Type B pancreatic cell (in vitro differentiated cells): Measurements from ENCODE around the gene ARHGEF28. TPM values are rescaled to one million over a fixed set of nuclear protein-coding genes. Genes with fewer than 3 reads are reported as not detected.

ENCODE experiments used
- DNase-seq: peaks from one replicate; pipeline ENCODE4 v3.0.0; 2021; ENCODE audit warnings: mixed read lengths; ENCODE audit not compliant: unreplicated experiment; ENCODE audit errors: extremely low spot score
- H3K27ac Mint-ChIP-seq: 2 replicates; pipeline ENCODE4 v1.8.0; 2021; ENCODE audit warnings: mild to moderate bottlenecking, mixed read lengths
- H3K27me3 Mint-ChIP-seq: 2 replicates; pipeline ENCODE4 v1.8.0; 2021; ENCODE audit warnings: mixed read lengths
- H3K36me3 Mint-ChIP-seq: 2 replicates; pipeline ENCODE4 v1.8.0; 2021; ENCODE audit warnings: mixed read lengths
- H3K4me1 Mint-ChIP-seq: one replicate; pipeline ENCODE4 v1.8.0; 2021; ENCODE audit warnings: mixed read lengths; ENCODE audit not compliant: unreplicated experiment
- H3K4me3 Mint-ChIP-seq: 2 replicates; pipeline ENCODE4 v1.8.0; 2021; ENCODE audit warnings: mild to moderate bottlenecking, mixed read lengths
- H3K9me3 Mint-ChIP-seq: 2 replicates; pipeline ENCODE4 v1.8.0; 2021; ENCODE audit warnings: mixed read lengths
- long read RNA-seq: library from polyadenylated mRNA; unstranded; transcript quantifications from one replicate; pipeline ENCODE4 v2.0.0, GENCODE V29; 2020
- total RNA-seq: library from RNA; stranded (reverse); gene quantifications from 2 replicates; pipeline ENCODE4 v1.2.1, GENCODE V29; 2021; ENCODE audit warnings: low replicate concordance
- TF ChIP-seq, protein P1 (sequence below): fragments of 200-600 bp; sonication (generic); conservative IDR thresholded peaks from 2 replicates; pipeline ENCODE4 v1.5.0; 2021; ENCODE audit warnings: antibody characterized with exemption, mild to moderate bottlenecking

Gene ARHGEF28
- total RNA-seq: 24.9 and 44.1 TPM in 2 replicates
- long read RNA-seq, partial matches to known transcripts: 25 of 40 reads
- long read RNA-seq, other reads (novel, unspliced or antisense): 15 of 40 reads

GRCh38 chr5:73625944-73626811 is at the start of gene ARHGEF28:
ARHGEF28 (plus strand) TSS chr5:73626196; CDS start chr5:73684852, 58,656 bp downstream.
- Mint-ChIP-seq H3K4me3 (peak within 1 kb of the TSS; percentile 89), H3K27me3 (peaks cover 34% of the 10 kb centered on the region), H3K4me1 (peaks cover 11% of the 10 kb centered on the region), H3K9me3 (no peaks in the 10 kb centered on the region), H3K27ac (peak within 1 kb of the TSS; percentile 87), H3K36me3 (no peaks in the 10 kb centered on the region)
- TF ChIP-seq, protein P1, sequence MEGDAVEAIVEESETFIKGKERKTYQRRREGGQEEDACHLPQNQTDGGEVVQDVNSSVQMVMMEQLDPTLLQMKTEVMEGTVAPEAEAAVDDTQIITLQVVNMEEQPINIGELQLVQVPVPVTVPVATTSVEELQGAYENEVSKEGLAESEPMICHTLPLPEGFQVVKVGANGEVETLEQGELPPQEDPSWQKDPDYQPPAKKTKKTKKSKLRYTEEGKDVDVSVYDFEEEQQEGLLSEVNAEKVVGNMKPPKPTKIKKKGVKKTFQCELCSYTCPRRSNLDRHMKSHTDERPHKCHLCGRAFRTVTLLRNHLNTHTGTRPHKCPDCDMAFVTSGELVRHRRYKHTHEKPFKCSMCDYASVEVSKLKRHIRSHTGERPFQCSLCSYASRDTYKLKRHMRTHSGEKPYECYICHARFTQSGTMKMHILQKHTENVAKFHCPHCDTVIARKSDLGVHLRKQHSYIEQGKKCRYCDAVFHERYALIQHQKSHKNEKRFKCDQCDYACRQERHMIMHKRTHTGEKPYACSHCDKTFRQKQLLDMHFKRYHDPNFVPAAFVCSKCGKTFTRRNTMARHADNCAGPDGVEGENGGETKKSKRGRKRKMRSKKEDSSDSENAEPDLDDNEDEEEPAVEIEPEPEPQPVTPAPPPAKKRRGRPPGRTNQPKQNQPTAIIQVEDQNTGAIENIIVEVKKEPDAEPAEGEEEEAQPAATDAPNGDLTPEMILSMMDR: no peak
- DNase-seq: peak; percentile 69

DNA sequence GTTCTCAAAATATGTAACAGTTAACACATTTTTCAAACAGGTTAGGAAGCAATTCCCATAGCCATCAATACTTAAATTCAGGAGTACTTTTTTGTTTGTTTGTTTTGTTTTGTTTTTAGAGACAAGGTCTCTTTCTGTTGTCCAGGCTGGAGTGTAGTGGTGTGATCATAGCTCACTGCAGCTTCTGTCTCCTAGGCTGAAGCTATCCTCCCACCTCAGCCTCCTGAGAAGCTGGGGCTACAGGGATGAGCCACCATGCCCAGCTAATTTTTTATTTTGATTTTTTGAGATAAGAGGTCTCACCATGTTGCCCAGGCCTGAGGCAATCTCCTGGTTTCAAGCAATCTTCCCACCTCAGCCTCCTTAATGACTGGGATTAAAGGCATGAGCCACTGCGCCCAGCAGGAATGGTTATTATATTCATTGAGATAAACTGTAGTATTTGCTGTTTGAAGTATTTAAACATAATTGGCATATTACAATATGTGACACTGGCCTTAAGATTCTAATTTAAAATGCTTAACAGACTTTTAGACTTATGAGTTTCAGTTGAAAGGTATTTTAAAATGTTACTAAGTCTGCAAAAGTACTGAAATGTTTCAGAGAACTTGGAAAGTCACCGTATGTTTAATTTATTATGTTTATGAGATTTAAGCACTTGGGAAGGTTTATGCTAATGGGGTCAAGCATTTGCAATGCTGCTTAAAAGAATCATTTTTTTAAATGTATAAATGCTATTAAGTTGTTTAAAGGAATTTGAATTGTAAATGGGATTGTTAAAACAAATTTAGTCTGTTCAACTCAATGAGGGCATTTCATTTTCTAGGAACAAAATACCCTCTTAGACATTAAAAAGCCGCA is 43.5 kb upstream of the ARHGEF28 start:
- Mint-ChIP-seq H3K27ac (no peak overlapping the region), H3K36me3 (peaks cover 14% of the 10 kb centered on the region), H3K4me3 (no peak overlapping the region), H3K9me3 (no peaks in the 10 kb centered on the region), H3K27me3 (no peaks in the 10 kb centered on the region), H3K4me1 (no peaks in the 10 kb centered on the region)
- TF ChIP-seq, protein P1: no peak
- no peak for DNase-seq

- H3K27ac Mint-ChIP-seq: no peak overlapping the region
- H3K4me1 Mint-ChIP-seq: no peaks in the 10 kb centered on the region
- DNase-seq: no peak
- H3K9me3 Mint-ChIP-seq: no peaks in the 10 kb centered on the region
- TF ChIP-seq, protein P1: no peak
- H3K27me3 Mint-ChIP-seq: no peaks in the 10 kb centered on the region
- no peak overlapping the region for H3K4me3 Mint-ChIP-seq
- no peaks in the 10 kb centered on the region for H3K36me3 Mint-ChIP-seq
These were observed 38.1 kb upstream of the ARHGEF28 start for GRCh38 chr5:73587923-73588322.

DNA sequence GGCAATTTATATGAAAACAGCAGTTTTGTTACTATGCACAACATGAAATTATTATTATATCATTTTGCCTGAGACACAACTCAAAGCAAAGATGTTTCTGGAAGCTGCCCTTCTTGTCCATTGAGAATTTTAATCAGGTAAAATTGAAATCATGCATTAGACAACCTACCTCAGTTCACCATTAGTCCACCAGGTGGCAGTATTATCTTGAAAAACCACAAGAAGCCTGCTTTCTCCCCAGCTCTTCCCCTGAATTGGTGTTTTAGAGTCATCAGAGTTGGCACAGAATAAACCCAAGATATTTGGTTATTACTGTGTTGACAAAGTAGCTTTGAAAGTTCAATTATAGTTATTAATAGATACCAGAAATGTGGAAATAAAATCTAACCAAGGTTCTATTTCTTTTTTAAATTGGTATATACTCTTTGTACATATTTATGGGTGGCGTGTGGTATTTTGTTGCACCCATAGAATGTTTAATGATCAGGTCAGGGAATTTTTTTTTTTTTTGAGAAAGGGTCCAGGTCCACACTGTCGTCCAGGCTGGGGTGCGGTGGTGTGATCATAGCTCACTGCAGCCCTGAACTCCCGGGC is 34.8 kb upstream of the ARHGEF28 start:
- no peak overlapping the region for H3K4me3 Mint-ChIP-seq
- H3K36me3 Mint-ChIP-seq: no peaks in the 10 kb centered on the region
- TF ChIP-seq, protein P1: peak; percentile 94
- no peak overlapping the region for H3K27ac Mint-ChIP-seq
- H3K4me1 Mint-ChIP-seq: no peaks in the 10 kb centered on the region
- H3K9me3 Mint-ChIP-seq: no peaks in the 10 kb centered on the region
- DNase-seq: no peak
- no peaks in the 10 kb centered on the region for H3K27me3 Mint-ChIP-seq
